Lower lobe of right lung (tissue), 2 donors: Measurements from ENCODE around the gene CBLN3. TPM values are rescaled to one million over a fixed set of nuclear protein-coding genes. Genes with fewer than 3 reads are reported as not detected.

Experiments
- ATAC-seq, 2 donors: fragments of 200-7000 bp; cut with Tn5 transposase; one replicate each; pipeline ENCODE4 v1.9.1; 2020 to 2022; ENCODE audit warnings: mild to moderate bottlenecking in 2 of 2, moderate library complexity in 2 of 2
- DNase-seq: peaks from one replicate; pipeline ENCODE4 v3.0.0-alpha.2; 2020
- H3K27ac ChIP-seq: fragments of 200-600 bp; one replicate; pipeline ENCODE4 v1.8.0; 2022
- H3K27me3 ChIP-seq: fragments of 200-600 bp; one replicate; pipeline ENCODE4 v1.8.0; 2022; ENCODE audit warnings: low read depth
- H3K36me3 ChIP-seq: fragments of 200-600 bp; one replicate; pipeline ENCODE4 v1.8.0; 2022; ENCODE audit warnings: mild to moderate bottlenecking
- H3K4me1 ChIP-seq: fragments of 200-600 bp; one replicate; pipeline ENCODE4 v1.8.0; 2022
- H3K4me3 ChIP-seq: fragments of 200-600 bp; one replicate; pipeline ENCODE4 v1.8.0; 2022; ENCODE audit warnings: mild to moderate bottlenecking
- H3K9me3 ChIP-seq: fragments of 200-600 bp; one replicate; pipeline ENCODE4 v1.8.0; 2022
- intact Hi-C: fragments of 100-400 bp; cut with DNase I; formaldehyde crosslinking; loops from one replicate; pipeline ENCODE4 v1.11.0; 2022
- total RNA-seq: library from RNA; stranded (reverse); fragmentation: NEBNext Ultra II Directional; extraction: Animal tissue kit (Norgen Biotek cat#: 25700); gene quantifications from one replicate; pipeline ENCODE4 v1.2.1, GENCODE V29; 2021
- TF ChIP-seq, protein P1 (sequence below): fragments of 200-600 bp; IDR thresholded peaks from one replicate; pipeline ENCODE4 v1.8.0; 2022; ENCODE audit warnings: antibody characterized with exemption, mild to moderate bottlenecking
- donor health status: DM: no; HTN: yes; CAD: no; lungs with severe emphysema.

CBLN3 gene
- total RNA-seq, 1 donor from 2014 or later: 2.3 TPM

DNA sequence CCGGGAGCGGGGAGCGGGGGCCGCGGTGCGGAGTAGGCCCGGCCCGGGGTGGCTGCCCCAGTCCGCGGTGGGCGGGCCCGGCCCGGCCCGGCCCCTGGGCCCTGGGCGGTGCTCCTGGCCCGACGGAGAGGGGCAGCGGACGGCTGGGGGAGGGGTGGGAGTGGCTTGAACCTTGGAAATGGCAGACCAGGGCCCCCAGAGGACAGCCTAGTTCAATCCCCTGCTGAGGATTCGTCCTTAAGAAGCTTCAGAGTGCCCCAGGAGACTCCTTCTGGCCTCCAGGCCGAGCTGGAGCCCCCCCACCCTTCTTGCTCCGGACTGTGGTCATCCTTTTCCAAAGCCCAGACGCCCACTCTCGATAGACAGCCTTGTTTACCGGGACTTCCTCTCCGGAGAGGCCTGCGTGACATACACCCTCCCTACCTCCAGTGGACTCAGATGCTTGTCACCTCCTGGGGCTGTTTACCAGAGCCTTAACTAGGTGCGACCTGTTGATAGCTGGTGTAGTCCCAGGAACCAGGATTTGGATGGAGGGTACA, 744 bp upstream of the CBLN3 start:
- peak overlapping the region; percentile 90 for H3K4me3 ChIP-seq
- peak; percentile 90 for ATAC-seq
- peaks cover 55% of the 10 kb centered on the region for H3K4me1 ChIP-seq
- peaks cover 34% of the 10 kb centered on the region for H3K36me3 ChIP-seq
- H3K9me3 ChIP-seq: no peaks in the 10 kb centered on the region
- TF ChIP-seq, protein P1, sequence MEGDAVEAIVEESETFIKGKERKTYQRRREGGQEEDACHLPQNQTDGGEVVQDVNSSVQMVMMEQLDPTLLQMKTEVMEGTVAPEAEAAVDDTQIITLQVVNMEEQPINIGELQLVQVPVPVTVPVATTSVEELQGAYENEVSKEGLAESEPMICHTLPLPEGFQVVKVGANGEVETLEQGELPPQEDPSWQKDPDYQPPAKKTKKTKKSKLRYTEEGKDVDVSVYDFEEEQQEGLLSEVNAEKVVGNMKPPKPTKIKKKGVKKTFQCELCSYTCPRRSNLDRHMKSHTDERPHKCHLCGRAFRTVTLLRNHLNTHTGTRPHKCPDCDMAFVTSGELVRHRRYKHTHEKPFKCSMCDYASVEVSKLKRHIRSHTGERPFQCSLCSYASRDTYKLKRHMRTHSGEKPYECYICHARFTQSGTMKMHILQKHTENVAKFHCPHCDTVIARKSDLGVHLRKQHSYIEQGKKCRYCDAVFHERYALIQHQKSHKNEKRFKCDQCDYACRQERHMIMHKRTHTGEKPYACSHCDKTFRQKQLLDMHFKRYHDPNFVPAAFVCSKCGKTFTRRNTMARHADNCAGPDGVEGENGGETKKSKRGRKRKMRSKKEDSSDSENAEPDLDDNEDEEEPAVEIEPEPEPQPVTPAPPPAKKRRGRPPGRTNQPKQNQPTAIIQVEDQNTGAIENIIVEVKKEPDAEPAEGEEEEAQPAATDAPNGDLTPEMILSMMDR: no peak
- H3K27me3 ChIP-seq: no peaks in the 10 kb centered on the region
- peak; percentile 85 for DNase-seq
- peak overlapping the region; percentile 97 for H3K27ac ChIP-seq
- intact Hi-C loops: no loop called here

DNA sequence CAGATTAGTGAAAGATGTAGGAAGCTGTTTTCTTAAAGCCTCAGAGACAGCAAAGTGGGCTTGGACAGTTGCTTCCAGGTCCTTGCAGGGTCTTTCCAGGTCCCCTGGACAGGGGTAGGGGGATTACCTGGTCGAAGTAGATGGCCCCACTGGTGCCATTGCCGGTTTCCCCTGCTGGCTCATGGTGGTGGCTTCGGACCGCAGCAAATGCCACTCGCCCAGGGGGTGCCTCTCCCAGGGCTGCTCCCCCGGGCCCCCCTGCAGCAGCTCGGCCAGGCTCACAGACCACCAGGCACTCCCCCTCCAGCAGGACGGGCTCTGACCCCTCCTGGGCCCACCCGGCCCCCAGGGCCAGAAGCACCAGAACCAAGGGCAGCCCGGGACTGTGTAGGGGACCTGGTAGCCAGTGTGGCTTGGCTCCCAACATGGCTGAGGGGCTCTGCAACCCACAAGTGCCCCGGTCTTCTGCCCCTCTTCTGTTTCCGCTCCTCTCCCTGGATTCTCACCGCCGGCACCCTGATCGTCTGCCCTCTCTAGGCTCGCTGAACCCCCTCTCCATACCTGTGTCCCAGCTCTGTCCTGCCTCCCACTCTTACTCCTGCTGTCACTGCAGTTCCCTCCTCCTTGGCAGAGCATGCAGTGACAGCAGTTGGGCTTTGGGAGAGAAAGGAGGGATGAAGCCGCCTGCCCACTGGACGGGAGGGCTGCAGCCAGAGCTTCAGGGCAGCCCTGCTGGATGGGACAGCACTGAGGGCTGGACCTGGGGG, 657 bp downstream of the CBLN3 start:
- H3K36me3 ChIP-seq: peaks cover 20% of the 10 kb centered on the region
- intact Hi-C loops: no loop called here
- DNase-seq (no peak), ATAC-seq (no peak)
- H3K4me1 ChIP-seq: peaks cover 60% of the 10 kb centered on the region
- TF ChIP-seq, protein P1: no peak
- no peaks in the 10 kb centered on the region for H3K9me3 ChIP-seq
- peak overlapping the region; percentile 90 for H3K4me3 ChIP-seq
- no peaks in the 10 kb centered on the region for H3K27me3 ChIP-seq
- peak overlapping the region; percentile 97 for H3K27ac ChIP-seq

DNA sequence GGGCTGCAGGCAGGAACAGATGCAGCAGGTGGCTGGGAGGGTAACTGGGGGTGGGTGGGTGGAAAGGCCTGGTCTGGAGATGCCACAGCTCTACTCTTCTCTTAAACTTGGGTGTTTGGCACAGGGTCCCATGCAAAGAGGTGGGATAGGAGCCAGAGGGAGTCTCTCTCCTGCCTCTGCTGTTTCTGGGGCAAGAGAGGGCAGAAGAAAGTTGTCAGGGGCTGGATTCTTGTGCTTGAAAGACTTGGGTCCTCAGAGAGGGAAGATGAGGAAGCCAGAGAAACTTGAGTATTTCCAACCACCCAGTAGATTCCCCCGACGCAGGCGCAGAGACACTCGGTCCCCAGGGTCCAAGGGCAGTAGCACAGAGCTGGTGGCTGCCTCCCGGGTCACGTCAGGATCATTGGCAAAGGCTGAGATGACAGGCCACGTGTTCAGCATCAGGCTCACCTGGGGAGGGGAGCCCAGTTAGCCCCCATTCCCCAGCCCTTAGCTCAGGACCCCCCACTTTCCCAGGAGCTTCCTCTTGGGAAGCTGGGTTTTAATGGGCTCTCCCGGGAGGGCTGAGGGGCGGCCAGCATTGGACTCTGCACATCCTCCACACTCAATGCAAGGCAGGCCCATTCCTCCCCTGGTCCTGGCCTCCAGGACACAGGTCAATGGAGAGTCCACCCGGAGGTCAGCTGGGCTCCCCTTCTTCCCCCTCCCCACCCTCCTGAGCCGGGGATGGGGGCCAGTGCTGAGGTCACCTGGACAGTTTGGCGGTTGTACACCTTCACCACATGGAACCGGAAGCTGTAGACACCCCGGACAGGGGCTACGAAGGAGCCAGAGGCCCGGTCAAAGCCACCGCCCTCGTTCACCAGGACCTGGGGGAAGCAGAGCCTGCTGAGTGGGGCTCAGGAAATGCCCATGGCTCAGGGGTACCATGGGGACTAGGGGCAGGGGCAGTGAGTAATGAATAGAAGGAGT, 1.6 kb downstream of the CBLN3 start:
- peaks cover 58% of the 10 kb centered on the region for H3K4me1 ChIP-seq
- DNase-seq: no peak
- intact Hi-C loops: no loop called here

DNA sequence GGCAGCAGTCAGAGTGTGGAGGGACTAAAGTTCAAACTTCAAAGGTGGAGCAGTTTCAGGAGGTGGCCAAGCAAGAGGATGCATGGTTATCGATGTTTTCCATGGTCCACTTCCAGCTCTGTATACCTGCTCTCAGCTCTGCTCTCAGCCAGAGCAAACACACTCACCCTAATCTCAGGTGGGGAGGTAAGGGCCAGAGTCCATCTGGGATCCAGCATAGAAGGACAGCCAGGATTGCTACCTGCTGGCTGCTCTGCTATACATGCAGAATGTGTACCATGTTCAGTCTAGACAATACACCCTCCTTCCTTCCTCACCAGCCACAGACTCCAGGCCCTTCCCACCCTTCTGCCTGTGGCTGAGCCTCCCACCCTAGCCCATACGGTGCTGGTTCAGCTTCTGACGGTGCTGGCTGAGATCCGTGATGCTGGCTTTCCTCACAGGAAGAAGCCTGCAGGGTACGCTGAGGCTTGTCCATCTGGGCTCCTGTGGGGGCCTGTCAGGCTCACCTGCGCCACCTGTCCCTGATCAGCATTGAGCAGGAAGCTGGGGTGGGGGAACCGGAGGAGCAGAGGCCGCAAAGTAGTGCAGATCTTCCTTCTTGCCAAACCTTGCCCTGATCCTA, 2.4 kb downstream of the CBLN3 start:
- Histone ChIP-seq H3K27ac (no peak overlapping the region), H3K36me3 (peaks cover 2% of the 10 kb centered on the region), H3K4me3 (no peak overlapping the region), H3K9me3 (no peaks in the 10 kb centered on the region), H3K4me1 (peaks cover 56% of the 10 kb centered on the region), H3K27me3 (no peaks in the 10 kb centered on the region)
- no peak for DNase-seq
- TF ChIP-seq, protein P1: no peak
- ATAC-seq: no peak
- intact Hi-C loops: no loop called here

More for the DNA sequence above, 1.6 kb downstream of the CBLN3 start:
- Histone ChIP-seq H3K4me3 (no peak overlapping the region), H3K27me3 (no peaks in the 10 kb centered on the region), H3K36me3 (peaks cover 10% of the 10 kb centered on the region), H3K27ac (no peak overlapping the region), H3K9me3 (no peaks in the 10 kb centered on the region)
- ATAC-seq: no peak
- TF ChIP-seq, protein P1: no peak
